Measurements from ENCODE around the gene USP13.
A peak's percentile ranks its signal among the peaks of the same experiment; 100 is the strongest.

USP13 gene

GRCh38 chr3:179806177-179806576, 153.3 kb downstream of the USP13 start:
- no peak for FAIRE-seq

- FAIRE-seq: no peak
These were observed 154.7 kb downstream of the USP13 start for GRCh38 chr3:179807588-179807987.

GRCh38 chr3:179809639-179810038, 156.8 kb downstream of the USP13 start:
- FAIRE-seq: no peak

DNA sequence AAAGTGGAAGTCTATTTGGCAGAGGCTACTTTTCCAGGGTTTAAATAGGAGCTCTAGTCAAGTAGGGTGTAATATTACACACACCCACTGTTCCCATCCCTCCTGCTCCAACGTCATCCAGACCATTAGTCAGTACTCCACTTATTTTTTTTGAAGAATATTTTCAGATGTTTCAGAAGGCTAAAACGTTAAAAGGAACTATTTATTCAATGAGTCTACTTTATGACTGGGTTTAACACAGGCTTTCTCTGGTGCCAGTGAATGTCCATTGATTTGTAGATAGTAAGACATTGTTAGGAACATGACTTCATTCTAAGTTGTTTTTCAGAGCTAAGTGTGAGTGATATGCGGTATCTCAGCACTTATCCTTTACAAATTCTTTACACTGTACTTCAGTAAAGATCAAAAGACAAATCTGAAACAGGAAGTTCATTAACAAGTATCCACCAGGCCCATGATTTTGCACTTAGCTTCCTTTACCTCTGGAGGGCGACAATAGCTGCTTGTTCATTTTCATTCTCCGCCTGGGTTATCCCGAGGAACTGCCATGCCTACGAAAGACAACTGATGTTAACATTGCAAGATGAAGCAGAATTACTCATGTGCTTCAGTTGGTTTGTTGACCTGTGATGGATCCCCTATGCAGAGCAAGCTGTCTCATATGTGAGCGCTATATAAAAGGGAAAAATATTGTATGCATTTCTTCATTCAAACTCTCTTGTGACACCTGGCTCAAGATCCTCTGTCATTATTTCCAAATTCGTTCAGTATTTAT, 158.7 kb downstream of the USP13 start:
- peak; percentile 68 for FAIRE-seq

- no peak for FAIRE-seq
These were observed 159.2 kb downstream of the USP13 start for GRCh38 chr3:179812096-179812382.

DNA sequence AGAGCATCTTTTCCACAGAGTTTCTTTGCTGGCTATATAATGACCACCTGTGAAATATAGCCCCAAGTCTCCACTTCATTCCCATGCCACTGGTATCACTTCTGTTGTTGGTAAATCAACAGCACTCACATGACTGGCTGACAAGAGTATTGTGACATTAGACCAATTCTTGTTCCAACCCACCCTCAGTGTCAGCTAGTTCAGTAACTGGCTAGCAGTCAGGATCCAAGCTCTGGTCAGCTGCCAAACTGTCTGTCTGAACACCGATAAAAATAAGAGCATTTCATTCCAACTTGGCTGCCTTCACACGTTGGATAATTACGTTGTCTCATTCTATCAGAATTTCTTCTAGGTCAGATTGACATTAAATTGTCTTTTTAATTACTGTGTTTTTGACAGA, 166.5 kb downstream of the USP13 start:
- no peak for FAIRE-seq

DNA sequence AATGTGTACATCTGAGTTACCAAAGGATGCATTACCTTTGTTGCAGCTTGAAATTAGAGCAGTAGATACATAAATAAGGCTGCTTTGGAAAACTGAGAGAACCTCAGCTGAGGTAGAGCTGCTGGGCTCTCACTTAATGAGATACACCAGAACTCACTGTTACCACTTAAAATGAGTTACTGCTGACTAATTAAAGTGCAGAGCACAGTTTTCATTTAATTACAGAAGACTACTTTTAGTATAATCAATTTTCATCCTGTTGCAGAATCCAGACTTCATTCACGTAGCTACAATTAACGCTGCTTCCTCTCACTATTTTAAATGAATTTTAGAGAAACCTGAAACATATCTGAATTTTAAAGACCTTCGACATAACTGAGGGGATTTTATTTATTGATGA, 169.5 kb downstream of the USP13 start:
- FAIRE-seq: no peak

DNA sequence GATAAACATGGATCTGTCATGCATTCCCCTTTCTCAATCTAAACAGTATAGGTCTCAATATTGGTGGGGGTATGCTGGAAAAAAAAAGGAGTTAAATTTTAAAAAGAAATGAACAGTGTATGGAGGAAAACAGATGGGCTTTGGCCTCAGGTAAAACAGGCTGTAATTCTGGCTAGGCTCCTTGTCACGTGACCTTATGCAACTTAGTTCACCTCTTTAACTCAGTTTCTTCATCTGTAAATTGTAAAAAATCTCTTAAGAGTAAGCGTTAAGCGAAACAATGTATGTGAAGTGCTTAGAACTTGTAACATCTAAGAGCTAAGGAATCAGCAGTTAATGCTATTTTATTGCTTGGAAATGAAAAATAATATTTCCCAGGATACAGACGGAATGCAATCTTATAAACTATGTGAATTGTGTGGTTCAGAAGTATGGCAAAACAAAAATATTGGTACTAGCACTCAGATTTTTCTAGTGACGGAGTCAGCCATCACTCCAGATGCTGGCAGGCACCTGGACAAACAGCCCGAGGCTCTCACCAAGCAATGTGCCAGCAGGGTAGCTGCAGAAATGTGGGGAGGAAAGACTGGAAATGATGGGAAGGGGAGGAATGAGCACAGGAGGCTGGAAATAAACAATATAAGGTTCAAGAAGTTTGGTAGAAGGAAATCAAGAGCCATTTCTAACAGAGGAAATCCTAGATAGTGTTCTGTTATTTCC, 172.8 kb downstream of the USP13 start:
- FAIRE-seq: no peak

GRCh38 chr3:179826247-179826637, 173.4 kb downstream of the USP13 start:
- FAIRE-seq: no peak

- FAIRE-seq: no peak
These were observed 175.9 kb downstream of the USP13 start for GRCh38 chr3:179828738-179829137.

GRCh38 chr3:179829401-179829800, 176.6 kb downstream of the USP13 start:
- FAIRE-seq: no peak

GRCh38 chr3:179832333-179832854, 179.6 kb downstream of the USP13 start:
- FAIRE-seq: no peak

DNA sequence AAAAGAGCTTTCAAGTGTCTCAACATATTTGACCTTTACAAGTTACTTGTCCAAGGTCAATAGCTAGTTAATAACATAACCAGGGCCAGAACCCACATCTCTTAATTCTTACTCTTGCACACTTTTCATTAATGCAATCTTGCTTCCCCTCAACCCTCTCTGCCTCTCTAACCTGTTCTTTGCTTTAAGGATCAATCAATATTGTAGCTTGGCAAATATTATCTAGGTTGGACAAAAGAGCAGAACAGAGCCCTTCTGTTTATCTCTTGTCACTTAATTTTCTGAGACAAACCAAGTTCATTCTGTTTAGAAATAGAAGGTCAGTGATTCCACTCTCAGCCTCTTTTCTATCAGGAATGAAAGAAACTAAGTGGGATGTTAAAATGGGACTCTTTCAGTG, 180.5 kb downstream of the USP13 start:
- no peak for FAIRE-seq

DNA sequence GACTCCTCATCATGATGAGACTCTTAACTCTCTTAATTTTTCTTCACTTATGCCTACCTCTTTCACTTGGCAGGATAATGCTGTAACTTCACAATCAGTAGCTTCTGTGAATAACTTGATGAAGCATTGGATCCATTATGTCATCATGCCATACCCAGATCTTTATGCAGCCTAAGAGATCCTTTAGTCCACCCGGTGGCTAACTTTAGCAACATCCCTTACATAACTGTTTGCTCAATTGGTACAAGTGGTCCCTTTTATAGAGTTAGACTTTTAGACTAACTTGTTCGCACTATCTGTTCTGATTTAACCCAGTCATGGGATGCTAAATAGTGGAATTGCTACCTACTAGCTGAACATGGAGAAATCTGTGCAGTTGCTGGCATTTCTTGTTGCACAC, 184.5 kb downstream of the USP13 start:
- no peak for FAIRE-seq
